Stimulated activated CD4-positive, alpha-beta T cell treated with anti-CD3 and anti-CD28 coated beads, Interleukin-2, amount 100 ng/mL, for 48 hours (primary cell): ENCODE measurements around the gene POU2AF1.
"Not testable (repeated sequence)": the region's sequence is repeated elsewhere in the genome, so short reads cannot be mapped to it uniquely, and the experiment has no call there.

ENCODE experiments used
- DNase-seq, 2 donors: peaks; one replicate each; pipeline ENCODE4 v3.0.0-alpha.2; 2020

POU2AF1 gene

DNA sequence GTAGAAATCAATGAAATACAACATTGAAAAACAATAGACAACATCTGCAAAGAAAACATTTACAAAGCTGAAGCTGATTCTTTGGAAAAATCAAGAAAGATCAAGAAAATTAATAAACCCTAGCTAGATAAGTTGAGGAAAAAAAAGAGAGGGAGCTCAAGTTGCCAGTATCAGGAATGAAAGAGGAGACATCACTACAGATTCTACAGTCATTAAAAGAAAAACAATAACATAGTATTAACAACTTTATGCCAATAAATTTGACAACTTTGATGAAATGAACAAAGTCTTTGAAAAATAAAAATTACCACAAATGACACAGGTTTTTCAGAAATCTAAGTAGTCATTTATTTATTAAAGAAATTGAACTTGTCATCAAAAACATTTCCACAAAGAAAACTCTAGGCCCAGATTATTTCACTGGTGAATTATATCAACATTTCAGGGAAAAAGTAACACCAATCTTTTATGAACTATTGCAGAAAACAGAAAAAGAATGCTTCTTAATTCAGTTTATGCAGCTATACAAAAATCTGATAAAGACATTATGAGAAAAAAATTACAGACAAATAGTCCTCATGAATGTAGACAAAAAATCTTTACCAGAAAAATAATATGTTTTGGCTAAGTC lies 39.2 kb downstream of the POU2AF1 start:
- no peak for DNase-seq

DNA sequence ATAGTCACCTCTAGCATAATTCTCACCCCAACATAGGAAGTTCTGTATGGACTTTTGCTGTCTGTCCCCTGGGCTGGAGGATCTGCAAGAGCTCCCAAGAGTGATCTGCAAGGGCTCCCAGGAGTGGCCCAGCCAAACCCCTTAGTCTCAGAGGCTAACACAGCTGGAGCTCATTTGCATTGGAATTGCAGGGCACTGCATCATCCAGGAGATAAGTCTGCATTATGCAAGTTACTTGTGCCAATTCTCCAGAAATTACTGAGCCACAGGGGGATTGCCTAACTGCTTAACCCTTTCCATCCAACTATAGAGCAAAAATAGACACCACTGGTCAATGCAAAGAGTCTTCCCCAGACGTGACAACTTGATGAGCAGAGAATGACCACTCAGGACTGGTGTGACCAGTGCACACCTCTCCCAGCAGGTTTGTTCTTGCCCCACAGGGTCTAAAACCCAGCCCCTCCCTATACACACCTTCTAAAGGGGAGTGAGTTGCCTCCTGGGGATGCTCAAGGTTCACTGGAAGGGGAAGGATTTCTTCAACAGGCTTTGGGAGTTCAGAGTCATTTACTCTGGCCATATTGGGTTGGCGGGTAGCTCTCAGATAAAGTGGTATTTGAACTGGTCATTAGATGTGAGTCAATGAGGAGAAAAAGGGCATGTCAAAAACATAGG lies 42.4 kb downstream of the POU2AF1 start:
- no peak for DNase-seq

DNA sequence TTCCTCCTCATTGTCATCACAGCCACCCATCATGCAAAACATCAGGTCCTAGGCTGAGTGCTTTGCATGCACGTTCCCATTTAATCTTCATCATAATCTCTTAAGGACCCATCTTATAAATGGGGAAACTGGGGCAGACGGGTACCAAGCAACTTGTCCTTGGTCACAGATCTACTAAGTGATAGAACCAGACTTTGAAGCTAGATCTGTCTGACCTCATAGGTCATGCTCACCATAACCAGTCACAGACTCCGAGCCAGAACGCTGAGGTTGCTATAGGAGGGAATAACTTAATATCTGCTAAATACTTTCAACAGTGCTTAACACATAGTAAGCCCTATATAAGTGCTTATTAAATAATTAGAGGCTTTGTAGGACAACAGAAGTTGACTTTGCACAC lies 43.0 kb downstream of the POU2AF1 start:
- no peak for DNase-seq

DNA sequence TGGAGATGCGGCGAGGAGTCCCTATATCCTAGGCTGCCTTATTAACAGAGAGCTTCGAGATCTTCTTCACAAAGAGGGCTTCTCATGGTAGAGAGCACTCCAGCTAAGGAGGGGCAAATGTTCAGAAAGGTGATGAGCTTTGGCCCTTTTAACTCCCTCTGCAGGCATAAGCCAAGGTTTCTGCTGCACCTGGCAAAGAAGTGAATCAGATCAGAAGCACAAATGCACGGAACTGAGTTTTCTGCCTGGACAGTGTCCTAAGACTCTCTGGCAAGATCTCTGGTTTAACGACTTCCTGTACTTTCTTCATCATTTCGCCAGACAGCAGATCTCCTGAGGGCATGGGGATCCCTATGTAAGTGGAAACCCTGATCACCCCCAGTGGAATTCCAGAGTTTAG lies 43.5 kb downstream of the POU2AF1 start:
- no peak for DNase-seq

DNA sequence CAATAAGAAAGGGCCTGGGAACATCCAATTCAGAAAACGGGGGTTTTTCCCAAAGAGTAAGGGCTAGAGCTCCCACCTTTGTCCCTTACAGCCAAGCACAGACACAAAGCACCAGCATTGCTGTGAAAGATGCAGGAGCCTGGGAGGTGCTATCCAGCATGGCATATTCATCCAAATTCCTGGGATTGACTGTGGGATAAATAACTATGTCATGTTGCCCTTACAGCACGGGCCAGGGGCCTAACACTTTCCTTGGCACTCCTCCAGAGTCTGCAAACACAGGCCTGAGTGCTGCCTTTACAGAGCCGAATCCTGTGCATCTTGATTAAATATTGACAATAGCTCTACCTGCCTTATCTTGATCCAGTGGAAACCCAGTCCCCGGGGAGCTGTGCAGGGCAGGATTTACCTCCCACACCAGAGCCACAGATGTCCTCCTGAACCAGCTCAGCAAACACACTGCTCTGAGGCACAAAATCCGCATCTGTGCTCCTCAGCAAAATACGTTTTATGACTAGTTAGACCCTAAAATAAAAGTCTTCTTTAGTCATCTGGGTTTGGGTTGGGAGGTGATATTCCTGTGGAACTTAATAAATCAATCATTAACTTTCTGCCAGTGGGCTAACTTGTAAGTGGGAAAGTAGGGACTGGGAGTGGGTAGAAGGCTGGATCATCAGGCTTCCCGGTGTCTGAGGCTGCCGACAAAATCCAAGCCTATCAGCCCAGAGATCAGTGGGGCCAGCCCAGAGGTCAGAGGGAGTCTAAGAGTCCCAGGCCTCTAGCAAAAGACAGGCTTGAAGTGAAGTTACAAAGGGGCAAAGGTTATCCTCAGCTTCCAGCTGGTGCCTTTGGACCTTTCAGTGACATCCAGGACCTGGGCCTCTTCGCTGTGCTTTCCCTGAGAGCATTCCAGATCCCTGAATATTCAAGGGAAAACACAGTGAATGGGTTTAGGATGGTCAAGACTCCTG lies 44.3 kb downstream of the POU2AF1 start:
- DNase-seq = no peak

DNA sequence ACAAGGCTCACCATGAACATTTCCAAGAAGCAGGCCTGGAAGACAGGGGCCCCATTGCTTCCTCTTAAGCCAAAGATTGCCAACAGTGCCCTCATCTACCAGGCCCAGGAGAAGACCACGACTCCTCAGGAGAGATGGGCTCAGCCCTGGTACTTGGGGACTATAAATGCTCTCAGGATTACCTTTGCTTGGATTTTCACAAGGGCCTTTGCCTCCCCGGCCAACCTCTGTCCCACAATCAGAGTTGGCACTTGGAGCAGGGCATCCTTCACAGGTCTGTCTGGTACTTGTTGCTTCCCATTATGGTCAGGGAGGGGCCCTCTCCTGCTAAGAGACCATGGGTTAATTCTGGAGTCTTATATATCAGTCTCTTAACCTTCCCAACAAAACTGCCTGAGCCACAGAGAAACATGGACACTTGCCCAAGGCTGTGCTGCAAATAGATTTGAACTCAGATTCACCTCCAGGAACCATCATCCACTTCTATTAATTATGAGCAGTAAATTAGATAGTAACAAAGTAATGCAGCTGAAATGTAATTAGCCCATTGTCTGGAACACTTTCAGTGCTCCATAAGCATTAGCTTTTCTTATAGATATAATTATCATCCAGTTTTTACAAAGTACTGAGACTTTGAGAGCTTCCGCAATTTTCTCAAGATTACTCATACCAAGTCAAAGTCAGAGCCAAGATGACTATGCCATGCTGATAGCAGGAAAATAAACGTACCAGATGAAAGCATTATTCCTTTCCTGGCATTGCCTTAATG lies 47.2 kb downstream of the POU2AF1 start:
- no peak for DNase-seq

DNA sequence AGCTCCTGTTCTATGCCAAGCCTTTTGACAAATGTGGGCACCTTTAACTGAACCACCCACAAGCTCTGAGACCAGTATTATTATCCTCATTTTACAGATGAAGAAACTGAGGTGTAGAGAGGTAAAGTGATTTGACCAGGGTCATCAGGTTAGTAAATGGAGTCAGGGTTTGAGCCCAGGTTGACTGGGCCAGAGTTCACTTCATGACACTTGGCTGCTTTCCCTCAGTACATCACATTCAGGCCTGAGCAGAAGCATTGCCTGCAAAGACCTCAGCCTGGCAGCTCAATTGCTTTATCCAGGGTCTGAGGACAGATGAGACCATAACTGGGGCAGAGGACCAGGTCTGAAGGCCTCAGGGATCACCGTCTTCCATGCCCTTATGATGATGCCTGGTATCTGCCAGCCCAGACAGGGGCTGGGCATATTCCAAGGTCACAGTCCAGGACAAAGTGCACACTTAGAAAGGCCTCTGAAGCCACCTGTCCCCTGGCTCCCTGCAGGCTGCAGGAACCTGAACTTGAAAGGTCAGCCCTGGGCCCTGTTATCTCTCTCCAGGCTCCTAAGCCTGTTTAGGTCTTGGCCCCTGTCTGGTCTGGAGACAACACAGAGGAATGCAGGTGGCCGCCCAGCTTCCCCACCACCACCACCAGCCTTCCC lies 48.7 kb downstream of the POU2AF1 start:
- DNase-seq = no peak

DNA sequence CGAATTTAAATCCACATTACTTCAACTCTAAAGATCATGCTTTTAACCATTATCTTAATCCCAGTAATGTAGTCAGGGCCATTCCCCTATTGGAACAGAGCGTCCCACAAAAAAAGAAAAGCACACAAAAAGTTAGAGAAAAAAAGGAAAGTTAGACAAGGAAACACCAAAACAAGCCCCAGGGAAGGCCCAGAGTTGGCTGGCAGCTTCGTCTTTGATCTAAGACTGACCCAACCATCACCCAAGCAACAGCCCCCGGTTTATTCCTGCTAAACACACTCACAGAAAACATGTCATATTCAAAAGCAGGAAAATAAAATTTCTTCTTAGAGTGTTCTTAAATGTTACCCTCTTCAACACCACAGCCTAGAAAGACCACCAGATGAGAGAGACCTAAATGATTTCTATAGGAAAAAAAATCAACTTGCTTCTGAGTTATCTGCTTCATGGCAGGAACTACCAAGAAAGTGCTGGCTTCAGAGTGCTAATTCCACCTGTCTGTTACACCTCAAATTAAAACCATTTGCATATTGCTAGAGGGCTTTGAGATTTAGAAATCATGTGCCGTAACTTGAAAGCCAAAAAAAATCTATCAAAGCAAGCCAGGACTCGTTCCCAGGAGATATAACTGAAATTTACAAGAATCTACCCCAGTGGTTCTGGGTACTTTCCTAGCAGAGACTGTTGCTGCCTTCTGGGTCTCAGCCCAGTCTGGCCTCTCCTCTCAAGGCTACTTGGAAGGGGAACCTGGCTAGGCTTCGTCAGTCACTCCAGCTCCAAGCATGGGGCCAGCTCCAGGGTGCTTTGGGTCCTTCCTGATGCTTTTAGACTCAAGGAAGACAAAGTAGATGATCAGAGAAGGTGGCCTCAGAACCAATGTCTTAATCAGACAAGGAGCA lies 49.5 kb downstream of the POU2AF1 start:
- no peak for DNase-seq

DNA sequence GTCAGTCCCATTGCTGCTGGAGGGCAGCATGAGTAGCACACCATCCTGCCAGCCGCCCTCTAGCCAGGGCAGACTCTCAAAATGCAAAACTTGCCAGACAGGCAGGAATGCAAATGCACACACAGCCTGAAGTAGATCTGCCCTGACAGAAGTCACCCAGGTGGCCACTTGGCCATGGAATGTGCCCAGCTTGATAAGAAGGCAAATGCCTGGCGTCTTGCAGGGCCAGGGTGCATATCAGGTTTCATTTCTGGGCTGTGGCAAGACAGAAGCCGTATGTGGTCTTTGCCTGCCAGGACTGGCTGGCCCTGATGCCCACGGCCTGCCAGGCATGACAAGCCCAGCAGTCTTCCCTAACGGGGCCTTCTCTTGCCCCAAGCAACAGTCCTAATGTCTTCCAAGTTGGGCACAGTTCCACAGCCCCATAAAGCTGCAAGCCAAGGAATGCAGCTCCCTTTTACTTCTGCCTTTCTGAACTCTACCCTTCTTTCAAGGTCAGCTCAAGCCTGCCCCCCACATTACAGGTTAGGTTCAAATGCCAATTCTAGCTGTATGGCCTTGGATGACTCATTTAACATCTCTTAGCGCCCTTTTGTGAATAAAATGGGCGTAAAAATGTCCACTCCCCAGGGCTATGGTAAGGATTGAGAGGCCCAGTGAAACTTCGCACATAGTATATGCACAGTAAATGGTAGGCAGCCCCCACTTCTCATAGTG lies 51.0 kb downstream of the POU2AF1 start:
- DNase-seq = no peak

DNA sequence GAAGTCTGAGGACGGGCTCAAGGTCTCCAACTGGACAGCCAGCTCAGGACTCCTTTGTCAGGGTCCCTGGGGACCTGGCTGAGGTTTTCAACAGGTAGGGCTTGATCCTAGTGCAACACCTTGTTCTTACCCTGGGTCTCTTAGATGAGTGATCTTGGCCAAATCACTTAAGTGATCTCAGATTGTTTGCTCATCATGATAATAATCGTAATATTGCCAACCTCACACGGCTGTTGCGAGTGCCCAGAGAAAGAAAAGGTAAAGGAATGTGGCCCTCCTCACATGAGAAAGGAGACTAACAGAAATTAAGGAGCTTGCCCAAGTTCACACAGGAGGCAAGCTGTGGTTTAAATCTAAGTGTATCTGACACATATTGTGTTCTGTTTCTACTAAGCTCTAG lies 52.3 kb downstream of the POU2AF1 start:
- no peak for DNase-seq

DNA sequence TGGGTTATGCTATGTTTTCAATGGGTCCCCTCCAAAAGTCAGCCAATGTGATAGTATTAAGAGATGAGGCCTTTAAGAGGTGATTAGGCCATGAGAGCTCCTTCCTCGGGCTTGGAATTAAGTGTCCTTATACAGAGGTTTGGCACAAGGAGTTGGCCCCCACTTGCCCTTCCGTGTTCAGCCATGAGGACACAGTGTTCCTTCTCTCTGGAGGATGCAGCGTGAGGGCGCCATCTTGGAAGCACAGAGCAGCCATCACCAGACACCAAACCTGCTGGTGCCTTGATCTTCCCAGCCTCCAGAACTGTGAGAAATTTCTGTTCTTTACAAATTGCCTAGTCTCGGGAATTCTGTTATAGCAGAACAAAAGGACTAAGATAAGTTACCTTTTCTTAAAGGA lies 53.8 kb downstream of the POU2AF1 start:
- no peak for DNase-seq

DNA sequence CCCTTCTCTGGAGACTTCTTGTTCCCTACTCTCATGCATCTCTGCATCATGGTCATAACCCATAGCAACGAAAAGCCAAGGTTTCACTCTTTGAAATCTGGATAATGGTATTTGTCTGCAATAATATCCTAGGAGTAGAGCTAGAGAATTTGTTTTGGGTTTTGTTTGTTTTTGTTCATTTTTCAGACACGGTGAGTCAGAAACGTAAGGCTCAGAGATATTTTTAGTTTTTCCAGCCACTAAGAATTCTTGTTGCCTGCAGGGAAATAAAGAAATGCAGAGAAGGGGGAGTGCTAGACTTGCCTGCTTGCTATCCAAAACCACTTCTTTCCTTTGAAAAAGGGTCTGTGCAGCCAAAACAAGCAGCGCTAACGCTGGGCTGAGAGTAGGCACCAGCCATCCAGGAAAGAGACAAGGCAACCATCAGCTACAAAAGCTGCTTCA lies 54.8 kb downstream of the POU2AF1 start:
- no peak for DNase-seq

DNA sequence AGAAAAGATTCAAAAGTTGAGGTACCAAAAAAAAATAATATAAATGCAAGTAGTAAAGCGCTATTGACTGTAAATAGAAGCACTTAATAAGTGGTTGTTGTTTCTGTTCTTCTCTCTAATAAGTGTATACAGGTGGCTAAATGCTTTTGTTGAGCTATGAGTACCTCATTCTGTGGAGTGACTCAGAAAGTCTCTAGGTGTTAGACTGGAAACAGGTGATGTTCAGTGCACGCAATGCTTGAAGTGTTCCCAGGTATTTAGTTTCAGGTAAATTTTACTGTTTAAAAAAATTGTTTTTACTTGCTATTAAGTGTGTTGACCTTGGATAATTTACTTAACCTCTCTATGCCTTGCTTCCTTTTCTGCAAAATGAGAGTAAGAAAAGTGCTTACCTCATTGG lies 56.5 kb downstream of the POU2AF1 start:
- DNase-seq = no peak

DNA sequence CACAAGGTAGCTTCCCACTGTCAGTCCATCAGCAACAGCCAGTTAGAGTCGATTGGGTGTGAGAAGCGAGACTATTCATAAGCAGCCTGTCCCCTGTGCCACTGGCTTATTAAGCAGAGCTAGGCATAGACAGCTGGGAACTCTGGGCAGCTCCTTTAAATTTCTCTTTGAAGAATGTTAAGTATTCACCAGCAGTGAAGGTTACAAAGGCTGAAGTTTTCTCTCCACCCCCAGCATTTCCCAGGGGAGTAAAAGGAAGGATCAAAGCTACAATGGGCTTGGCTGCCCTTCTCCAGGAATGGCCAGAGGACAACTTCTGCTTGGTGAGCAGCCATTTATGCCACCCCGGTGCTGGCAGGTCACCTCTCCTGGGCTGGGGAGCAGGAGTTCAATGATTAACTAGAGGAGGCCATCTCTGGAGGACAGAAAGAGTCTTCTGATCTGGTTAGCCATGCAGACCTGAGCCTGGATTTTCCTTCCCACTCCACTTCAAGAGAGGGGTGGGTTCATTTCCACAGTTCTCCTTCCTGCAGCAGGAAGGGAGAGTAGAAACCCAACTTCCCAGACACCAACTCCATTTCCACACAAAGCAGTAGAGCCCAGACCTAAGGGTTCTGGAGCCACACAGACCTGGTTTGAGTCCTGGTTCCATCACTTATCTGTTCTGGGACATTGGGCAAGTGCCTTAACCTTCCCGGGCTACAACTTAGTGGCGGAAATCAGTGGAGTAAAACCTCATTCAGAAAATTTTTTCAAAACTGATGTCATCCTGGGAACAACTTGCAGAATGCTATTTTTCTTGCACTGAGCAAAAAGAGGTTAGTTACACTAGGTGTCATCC lies 58.1 kb downstream of the POU2AF1 start:
- no peak for DNase-seq

DNA sequence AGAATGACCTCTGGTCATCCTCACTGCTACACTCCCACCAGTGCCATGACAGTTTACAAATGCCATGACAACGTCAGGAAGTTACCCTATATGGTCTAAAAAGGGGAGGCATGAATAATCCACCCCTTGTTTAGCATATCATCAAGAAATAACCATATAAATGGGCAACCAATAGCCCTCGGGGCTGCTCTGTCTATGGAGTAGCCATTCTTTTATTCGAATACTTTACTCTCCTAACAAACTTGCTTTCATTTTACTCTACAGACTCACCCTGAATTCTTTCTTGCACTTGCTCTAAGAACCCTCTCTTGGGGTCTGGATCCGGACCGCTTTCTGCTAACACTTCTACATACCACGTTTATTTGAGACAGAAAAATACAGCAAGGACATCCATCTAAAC lies 58.9 kb downstream of the POU2AF1 start:
- not testable (repeated sequence) for DNase-seq

DNA sequence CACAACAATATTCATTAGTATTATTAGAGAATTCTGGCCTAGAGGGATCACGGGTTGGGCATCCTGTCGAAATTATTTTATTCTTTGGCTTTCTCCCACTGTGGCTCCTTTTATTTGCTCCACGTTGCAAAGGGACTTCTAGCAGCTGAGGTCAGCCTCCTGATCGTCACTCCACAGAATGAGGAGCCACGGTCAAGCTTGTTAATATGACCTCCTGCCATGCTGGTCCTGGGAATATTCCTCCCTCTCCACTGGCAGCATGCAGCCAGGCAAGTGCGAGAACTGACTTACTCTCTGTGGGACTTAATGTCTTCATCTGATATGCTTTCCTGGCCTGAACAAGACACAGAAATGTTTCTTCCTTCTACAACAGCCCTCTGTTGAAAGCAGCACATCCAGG lies 59.8 kb downstream of the POU2AF1 start:
- DNase-seq = no peak

DNA sequence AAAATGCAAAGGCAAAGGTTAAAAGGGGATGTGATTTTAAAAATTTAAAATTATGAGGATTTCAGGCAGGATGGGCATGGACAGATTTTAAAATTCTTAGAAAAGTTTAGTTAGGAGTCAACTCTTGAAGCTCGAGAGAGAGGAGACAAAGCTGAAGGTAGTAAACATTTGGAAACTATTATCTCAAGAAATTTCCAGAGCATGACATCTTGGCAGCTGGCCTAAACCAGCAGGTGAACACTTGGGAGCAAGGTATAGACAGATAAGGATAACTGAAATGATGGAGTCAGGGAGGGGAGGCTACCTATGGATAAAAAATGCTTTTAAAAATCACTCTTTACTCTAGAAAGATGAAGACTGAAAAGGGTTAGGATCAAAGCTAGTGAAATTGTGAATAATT lies 67.0 kb downstream of the POU2AF1 start:
- DNase-seq = no peak

DNA sequence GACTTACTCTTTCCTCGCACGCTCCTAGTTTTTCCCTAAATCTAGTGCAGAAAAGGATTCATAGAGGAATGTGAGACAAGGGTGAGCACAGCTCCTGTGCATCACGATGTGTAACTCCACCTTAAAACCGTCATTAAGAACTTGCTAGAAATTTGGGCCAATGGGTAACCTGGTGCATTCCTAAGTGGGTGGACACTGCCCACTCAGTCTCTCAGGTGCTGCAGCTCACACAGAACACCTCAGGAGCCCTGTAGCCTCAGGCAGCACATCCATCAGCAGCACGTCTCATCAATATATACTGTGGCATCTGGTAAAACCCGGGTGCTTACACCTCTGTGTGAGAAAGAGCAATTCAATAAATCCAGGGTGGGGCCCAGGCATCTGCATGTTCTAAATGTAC lies 68.4 kb downstream of the POU2AF1 start:
- DNase-seq = no peak

DNA sequence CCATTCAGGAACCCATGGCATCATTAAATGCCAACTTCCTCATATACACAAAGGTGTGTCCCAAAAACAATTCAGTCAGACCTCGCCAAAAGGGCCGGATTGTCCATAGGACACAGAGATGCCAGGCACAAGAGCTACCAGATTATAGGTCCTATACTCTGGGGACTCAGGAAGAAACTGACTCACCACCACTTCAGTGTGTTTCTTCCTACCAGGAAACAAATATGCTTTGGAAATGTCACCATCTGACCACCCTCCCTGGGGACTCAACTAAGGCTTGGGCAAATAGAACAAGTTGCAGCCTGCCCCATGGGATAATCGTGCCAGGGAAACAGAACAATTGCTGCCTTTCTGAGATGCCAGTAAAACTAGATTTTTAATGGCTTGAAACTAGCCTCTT lies 69.0 kb downstream of the POU2AF1 start:
- DNase-seq = no peak
